ENCODE results near the gene CTAG1B. TPM values are rescaled to one million over a fixed set of nuclear protein-coding genes. Genes with fewer than 3 reads are reported as not detected.
"Not testable (repeated sequence)": the region's sequence is repeated elsewhere in the genome, so short reads cannot be mapped to it uniquely, and the experiment has no call there.

CTAG1B gene
- total RNA-seq, 2 donors from 2014 or later, result 8.7 TPM; not detected in 1

GRCh38 chrX:154654372-154654771 is 35.3 kb upstream of the CTAG1B start:
- Histone ChIP-seq H3K36me3 (no peaks in the 10 kb centered on the region), H3K27ac (no peak overlapping the region), H3K9me3 (no peaks in the 10 kb centered on the region), H3K27me3 (replicated peaks; ENCODE audit: insufficient read depth) (no peaks in the 10 kb centered on the region), H3K4me3 (no peak overlapping the region), H3K4me1 (replicated peaks) (no peaks in the 10 kb centered on the region)
- DNase-seq (ENCODE audit: low spot score), result no peak
- TF ChIP-seq POLR2AphosphoS5 (IDR thresholded peaks at IDR 0.05) (no peak), CTCF (IDR thresholded peaks at IDR 0.05) (no peak), POLR2A (IDR thresholded peaks at IDR 0.05) (no peak)
- intact Hi-C loops (cut with DNase I), result no loop called here
- 88% methylated on average over 5 of the region's 10 CpGs for WGBS

- H3K27ac ChIP-seq, H3K4me3 ChIP-seq: not testable (repeated sequence)
- no CpG with 5 or more reads among the region's 27 CpGs for WGBS
These were observed 34.3 kb upstream of the CTAG1B start, which contains the start of gene CTAG2 for GRCh38 chrX:154653413-154653812. Gene CTAG2 (minus strand): TSS chrX:154653579. CDS start chrX:154653515, 64 bp downstream.

GRCh38 chrX:154653048-154653401 is 33.9 kb upstream of the CTAG1B start:
- no peaks in the 10 kb centered on the region for H3K4me1 ChIP-seq (replicated peaks)
- no peaks in the 10 kb centered on the region for H3K9me3 ChIP-seq
- intact Hi-C loops (cut with DNase I), result no loop called here
- H3K36me3 ChIP-seq, result no peaks in the 10 kb centered on the region
- H3K27me3 ChIP-seq (replicated peaks; ENCODE audit: insufficient read depth), result no peaks in the 10 kb centered on the region
- no peak for TF ChIP-seq CTCF (IDR thresholded peaks at IDR 0.05)
- TF ChIP-seq POLR2A (IDR thresholded peaks at IDR 0.05), result no peak
- no peak for TF ChIP-seq POLR2AphosphoS5 (IDR thresholded peaks at IDR 0.05)
- WGBS, result 98% methylated on average over 19 of the region's 23 CpGs
- DNase-seq (ENCODE audit: low spot score), result no peak
- no peak overlapping the region for H3K27ac ChIP-seq
- H3K4me3 ChIP-seq, result no peak overlapping the region

More at GRCh38 chrX:154653413-154653812, 34.3 kb upstream of the CTAG1B start, which contains the start of gene CTAG2:
- DNase-seq (ENCODE audit: low spot score); H3K27me3 ChIP-seq (replicated peaks; ENCODE audit: insufficient read depth); intact Hi-C loops (cut with DNase I); H3K4me1 ChIP-seq (replicated peaks); H3K36me3 ChIP-seq; H3K9me3 ChIP-seq: not testable (repeated sequence)

- H3K4me1 ChIP-seq (replicated peaks), result no peaks in the 10 kb centered on the region
- H3K27ac ChIP-seq, result no peak overlapping the region
- H3K9me3 ChIP-seq, result no peaks in the 10 kb centered on the region
- 94% methylated on average over 24 of the region's 30 CpGs for WGBS
- no peak for DNase-seq (ENCODE audit: low spot score)
- H3K27me3 ChIP-seq (replicated peaks; ENCODE audit: insufficient read depth), result no peaks in the 10 kb centered on the region
- H3K4me3 ChIP-seq, result no peak overlapping the region
- TF ChIP-seq CTCF (IDR thresholded peaks at IDR 0.05), result no peak
- no peak for TF ChIP-seq POLR2A (IDR thresholded peaks at IDR 0.05)
- no peak for TF ChIP-seq POLR2AphosphoS5 (IDR thresholded peaks at IDR 0.05)
- no peaks in the 10 kb centered on the region for H3K36me3 ChIP-seq
- intact Hi-C loops (cut with DNase I), result no loop called here
These were observed 33.4 kb upstream of the CTAG1B start for GRCh38 chrX:154652311-154653047.

GRCh38 chrX:154650221-154650510 is 31.1 kb upstream of the CTAG1B start:
- Histone ChIP-seq H3K27me3 (replicated peaks; ENCODE audit: insufficient read depth) (no peaks in the 10 kb centered on the region), H3K4me3 (no peak overlapping the region), H3K27ac (no peak overlapping the region), H3K4me1 (replicated peaks) (no peaks in the 10 kb centered on the region), H3K9me3 (no peaks in the 10 kb centered on the region), H3K36me3 (no peaks in the 10 kb centered on the region)
- TF ChIP-seq POLR2AphosphoS5 (IDR thresholded peaks at IDR 0.05) (no peak), CTCF (IDR thresholded peaks at IDR 0.05) (no peak), POLR2A (IDR thresholded peaks at IDR 0.05) (no peak)
- WGBS, result 34% methylated on average over 13 of the region's 13 CpGs
- intact Hi-C loops (cut with DNase I), result no loop called here
- DNase-seq (ENCODE audit: low spot score), result no peak
